GM18909 (cell line): ENCODE results near the gene HOXC5.
A peak's percentile ranks its signal among the peaks of the same experiment; 100 is the strongest.
"Not testable (repeated sequence)": the region's sequence is repeated elsewhere in the genome, so short reads cannot be mapped to it uniquely, and the experiment has no call there.

Source experiments
- ATAC-seq: cut with Tn5 transposase; IDR thresholded peaks from one replicate; pipeline ENCODE4 v1.9.1; 2021; ENCODE audit warnings: mild to moderate bottlenecking; ENCODE audit not compliant: unreplicated experiment, poor library complexity

The HOXC5 gene

DNA sequence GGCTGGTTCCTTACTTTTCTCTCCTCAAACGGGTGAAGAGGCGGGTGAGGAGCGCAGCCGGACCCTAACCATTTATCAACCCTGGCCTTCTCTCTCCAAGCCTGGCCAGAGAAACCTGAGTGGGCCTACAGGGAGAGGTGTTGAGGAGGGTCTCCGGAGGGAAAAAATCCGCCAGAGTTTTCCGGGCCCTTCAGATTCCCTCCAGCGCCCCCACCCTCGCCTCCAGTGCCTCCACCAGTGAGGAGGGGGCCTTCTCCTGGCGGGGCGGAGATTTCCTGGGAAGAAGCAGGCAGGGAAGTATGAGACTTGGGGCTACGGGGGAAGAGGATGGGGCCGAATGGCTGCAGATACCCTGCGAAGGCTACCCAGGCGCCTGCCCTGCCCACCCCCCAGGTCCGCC, 1.4 kb upstream of the HOXC5 start:
- ATAC-seq: no peak

DNA sequence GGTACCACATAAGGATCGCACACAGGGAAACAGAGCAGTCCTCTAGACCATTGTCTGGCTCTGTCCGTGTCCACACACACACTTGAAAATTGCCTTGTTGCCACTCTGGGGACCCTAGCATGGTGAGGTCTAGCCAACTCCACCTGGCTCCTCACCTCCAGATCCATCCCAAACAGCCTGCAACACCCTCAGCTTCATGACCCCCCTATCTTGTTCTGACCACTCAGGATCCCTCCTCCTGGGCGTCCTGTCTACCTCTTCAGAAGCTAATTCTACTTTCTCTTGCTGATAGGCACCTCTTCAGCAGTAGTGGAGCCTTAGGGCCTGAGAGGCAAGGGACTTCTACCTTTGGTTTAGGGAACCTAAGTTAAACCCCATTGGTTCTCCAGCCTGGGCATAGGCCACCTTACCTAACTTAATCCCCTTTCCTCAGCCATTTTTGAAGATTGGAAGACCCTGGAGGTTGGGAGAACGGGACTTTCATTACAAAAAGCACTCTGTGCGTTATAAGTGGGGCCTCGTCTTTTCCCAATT, 697 bp upstream of the HOXC5 start:
- no peak for ATAC-seq

DNA sequence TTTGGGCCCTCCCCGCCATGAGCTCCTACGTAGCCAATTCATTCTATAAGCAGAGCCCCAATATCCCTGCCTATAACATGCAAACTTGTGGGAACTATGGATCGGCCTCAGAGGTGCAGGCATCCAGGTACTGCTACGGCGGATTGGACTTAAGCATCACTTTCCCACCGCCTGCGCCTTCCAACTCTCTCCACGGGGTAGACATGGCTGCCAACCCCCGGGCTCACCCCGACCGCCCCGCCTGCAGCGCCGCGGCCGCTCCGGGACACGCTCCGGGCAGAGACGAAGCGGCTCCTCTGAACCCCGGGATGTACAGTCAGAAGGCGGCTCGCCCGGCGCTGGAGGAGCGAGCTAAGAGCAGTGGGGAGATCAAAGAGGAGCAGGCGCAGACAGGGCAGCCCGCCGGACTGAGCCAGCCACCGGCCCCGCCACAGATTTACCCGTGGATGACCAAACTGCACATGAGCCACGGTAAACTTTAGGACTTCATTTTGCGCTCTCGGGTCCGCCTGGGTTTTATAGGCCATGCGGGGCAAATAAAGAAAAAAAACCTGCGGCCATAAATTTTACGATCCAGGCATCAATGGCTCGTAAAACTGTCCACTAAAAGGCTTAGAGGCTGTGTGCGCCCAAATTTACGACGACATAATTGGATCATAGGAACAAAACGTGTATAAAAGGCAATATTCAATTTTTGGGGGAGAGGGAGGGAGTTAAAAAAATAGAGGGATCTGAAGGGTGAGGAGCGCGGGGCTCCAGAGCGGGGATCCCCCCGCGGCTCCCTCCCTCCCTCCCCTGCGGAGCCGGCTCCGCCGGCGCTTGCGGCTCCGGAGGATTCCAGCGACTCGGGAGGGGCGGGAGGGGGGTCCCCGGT, 493 bp downstream of the HOXC5 start:
- no peak for ATAC-seq

DNA sequence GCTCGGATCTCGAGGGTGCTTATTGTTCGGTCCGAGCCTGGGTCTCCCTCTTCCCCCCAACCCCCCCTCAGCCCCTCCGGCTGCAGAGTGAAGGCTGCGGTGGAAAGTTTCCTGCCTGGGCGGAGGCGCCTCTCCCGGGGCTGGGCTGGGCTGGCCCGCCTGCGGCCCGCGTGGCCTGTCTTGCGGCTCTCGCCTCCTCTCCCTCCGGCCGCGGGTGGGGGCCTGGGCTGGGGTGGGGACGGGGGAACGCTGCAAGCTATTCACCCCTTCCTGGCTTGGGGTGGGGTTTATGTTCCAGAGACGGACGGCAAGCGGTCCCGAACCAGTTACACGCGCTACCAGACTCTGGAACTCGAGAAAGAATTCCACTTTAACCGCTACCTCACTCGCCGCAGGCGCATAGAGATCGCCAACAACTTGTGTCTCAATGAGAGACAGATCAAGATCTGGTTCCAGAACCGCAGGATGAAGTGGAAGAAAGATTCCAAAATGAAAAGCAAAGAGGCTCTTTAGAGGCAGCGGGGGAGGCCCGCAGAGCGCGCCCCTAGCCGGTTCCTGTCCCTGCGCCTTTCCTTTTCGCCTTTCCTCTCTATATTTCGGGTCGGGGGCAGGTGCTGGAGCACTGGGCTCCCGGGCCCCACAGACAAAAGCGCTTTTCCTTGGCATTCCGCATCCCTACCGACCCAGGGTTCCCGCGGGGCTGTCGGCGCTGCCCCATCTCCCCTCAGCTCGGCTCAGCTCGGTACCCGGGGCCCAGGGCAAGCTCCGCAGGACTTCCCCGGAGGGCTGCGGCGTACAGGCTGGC, 1.3 kb downstream of the HOXC5 start:
- ATAC-seq: no peak

DNA sequence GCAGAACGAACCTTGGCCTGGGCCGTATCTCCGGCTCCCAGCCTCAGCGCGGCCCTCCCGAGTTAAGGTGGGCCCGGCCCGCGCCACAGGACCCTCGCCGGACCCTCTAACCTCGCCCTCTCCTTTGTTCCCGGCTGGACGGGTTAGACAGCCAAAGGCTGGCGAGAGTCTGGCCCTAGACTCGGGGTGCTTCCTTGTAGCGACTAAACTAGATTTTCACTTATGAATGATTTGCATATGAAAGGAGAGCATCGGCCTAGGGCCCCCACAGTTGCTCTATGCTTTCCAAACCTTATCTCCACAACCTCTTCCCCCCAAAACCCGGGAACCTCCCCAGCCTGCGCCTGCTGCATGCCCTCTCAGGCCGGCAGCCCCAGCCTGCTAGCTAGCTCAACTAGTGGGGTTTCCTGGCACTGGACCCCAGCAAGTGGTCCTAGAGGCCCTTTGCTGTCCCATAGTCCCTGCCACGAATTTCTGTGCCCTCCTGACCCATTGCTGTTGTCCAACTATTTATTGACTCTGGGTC, 2.0 kb downstream of the HOXC5 start:
- no peak for ATAC-seq

DNA sequence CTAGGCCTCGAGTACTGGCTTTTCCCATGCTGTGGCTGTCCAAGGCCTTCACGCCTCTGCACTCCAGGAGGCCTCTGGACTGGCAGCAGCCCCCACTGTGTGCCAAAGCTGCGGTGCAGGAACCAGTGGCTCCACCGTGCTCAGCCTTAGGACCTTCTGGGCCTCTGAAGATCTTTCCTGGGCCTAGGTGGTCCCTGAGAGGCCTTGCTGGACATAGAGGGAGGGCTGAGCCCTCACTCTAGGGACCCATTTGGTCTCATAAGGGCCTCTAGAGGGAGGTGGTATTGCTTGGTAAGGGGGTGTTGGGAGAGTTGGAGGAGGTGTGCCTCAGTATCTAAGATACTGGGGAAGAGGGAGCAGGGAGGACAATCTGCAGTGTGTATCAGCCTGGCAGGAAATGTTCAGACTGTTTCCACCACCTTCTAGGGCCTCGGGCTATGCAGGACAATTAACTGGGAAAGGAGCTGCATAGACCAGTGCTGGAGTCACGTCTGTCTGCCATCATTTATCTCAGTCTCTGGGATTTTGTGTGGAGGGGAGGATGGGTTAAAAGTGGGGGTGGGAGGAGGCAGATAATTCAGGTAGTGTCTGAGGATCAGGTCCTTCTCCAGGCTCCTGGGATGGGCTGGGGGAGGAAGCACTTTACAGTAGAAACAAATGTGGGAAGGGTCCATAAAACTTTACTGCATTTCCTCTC, 2.9 kb downstream of the HOXC5 start:
- no peak for ATAC-seq

DNA sequence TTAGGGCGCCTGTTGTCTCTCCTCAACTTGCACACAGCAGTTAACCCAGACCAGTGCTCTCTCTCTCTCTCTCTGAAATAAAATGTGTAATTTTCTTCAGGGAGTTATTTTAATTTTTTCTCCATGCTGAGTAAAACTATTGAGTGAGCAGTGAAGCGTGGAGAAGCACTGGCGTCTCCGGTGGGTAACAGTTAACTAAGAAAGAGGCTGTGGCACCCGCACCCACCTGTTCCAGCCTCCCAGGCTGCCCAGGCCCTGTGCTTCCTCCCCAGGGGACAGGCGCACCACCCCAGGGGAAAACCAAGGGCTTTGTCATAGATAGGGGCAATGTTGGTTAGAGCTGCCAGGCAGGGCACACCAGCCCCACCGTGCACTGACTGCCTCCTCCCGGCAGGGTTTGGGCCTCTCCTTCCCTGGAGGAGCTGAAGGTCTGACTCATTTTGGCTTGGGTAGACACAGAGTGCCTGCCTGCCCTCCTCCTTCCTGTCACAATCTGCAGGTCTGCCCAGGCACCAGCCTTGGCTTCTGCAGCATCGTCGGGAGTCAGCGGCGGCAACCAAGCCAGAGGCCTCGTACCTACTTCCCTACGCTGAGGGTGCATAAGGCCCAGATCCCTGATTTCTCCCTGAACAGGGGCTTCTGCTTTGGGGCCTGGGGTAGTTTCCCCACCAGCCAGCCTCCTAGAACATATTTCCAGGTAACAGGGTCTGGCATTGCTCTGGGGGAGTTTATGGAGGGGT, 3.9 kb downstream of the HOXC5 start:
- peak; percentile 48 for ATAC-seq

- ATAC-seq: no peak
Measured at GRCh38 chr12:54037360-54038283, 4.8 kb downstream of the HOXC5 start.

GRCh38 chr12:54038284-54038870, 5.5 kb downstream of the HOXC5 start:
- no peak for ATAC-seq

- no peak for ATAC-seq
Measured at GRCh38 chr12:54038871-54039414, 6.1 kb downstream of the HOXC5 start.

DNA sequence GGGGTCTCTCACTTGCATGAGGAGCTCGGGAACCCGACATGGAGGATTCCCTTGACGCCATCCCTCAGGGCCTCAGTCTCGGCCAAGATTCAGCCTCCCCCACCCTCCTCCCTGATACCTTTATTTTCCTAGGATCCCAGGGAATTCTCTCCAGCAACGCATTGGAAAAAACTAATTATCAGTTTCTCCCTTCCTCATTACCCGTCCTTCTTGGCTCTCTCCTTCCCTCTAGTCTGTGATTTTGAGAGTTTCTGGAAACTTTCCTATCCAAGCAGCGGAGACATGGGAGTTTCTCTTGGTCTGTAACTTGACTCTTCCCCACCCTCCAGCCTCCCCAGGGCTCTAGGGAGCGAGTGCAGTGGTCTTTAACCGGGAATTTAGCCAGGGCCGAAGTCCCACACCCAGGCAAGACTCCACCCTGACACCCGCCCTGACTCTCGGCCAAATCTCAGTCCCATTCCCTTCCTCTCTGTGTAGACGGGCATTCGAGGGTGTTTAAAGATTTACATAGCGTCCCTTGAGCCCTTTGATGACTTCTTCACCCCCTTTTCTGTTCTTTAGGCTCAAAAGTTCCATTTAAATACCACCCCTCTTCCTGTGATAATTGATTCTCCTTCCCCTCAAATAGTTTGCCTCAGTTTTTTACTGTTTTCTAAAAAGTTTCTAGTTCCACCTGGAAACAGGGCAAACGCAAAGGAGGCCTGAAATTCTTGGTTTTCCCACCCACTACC, 6.7 kb downstream of the HOXC5 start:
- no peak for ATAC-seq

GRCh38 chr12:54040148-54040494, 7.3 kb downstream of the HOXC5 start:
- ATAC-seq: no peak

- ATAC-seq: no peak
Measured at GRCh38 chr12:54040648-54041047, 7.8 kb downstream of the HOXC5 start.

- ATAC-seq: no peak
Measured at GRCh38 chr12:54041097-54041690, 8.3 kb downstream of the HOXC5 start.

GRCh38 chr12:54042033-54042432, 9.2 kb downstream of the HOXC5 start:
- not testable (repeated sequence) for ATAC-seq

DNA sequence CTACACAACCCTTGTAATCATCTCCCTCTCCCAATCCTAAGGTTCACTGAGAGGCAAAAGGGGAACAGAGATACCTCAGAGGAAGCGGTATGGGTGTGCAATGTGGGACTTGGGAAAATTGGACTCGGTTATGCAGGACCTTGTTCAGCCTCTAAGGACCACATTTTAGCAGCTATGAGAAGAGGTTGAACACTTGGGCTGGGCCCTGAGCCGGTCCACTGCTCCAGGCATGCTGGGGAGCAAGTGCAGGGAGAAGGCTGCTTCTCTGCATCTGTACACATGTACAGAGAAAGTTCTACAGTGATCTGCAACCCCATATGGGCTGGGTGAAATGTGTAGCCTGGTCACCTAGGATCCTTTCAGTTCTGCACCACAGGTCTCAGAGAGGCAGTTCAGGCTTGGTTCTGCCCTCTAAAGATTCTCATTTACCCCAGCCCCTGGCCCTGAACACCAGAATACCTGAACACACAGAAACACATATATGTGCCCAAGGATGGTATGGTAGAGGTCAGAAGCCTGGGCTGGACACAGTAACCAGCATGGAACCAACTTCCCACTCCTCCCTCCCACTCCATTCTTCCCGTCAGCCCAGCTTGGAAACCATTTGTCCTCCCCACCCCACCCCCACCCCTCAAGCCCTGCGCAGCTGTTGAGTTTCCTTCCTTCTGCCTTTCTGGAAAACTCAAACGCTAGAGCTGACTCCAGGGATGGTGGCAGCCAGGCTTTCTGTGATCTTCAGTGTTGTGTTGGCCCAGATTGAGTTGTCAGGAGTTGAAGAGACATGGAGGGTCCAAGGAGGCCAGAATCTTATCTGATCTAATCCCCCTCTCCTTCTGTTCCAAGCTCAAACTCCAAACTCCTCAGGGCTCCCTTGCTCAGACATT, 10.4 kb downstream of the HOXC5 start:
- no peak for ATAC-seq
